Measurements from ENCODE around the gene KAZN. TPM values are rescaled to one million over a fixed set of nuclear protein-coding genes. Genes with fewer than 3 reads are reported as not detected.

The KAZN gene
- total RNA-seq, 2 experiments from 2014 or later = 0.22 to 0.55 TPM

GRCh38 chr1:14907416-14907815, 308.9 kb downstream of the KAZN start:
- DNase-seq (no peak), ATAC-seq (ENCODE audit: poor library complexity) (no peak)
- H3K4me1 ChIP-seq (ENCODE audit: insufficient read depth, low read length) = no peaks in the 10 kb centered on the region
- H3K4me3 Mint-ChIP-seq = no peak overlapping the region
- H3K36me3 Mint-ChIP-seq (ENCODE audit: low read depth) = no peaks in the 10 kb centered on the region
- no peaks in the 10 kb centered on the region for H3K9me3 ChIP-seq (ENCODE audit: control insufficient read depth in 1 of 2, insufficient read depth in 1 of 2, low read length in 2 of 2)
- H3K4me1 Mint-ChIP-seq (ENCODE audit: low read depth) = no peaks in the 10 kb centered on the region
- no peaks in the 10 kb centered on the region for H3K27me3 ChIP-seq (ENCODE audit: control insufficient read depth in 1 of 2, insufficient read depth in 2 of 2, low read length in 2 of 2)
- no peaks in the 10 kb centered on the region for H3K27me3 Mint-ChIP-seq
- no peak overlapping the region for H3K27ac Mint-ChIP-seq
- ChIA-PET CTCF (no interaction called here), POLR2A (no interaction called here)
- no peaks in the 10 kb centered on the region for H3K36me3 ChIP-seq (ENCODE audit: insufficient read depth, low read length)
- H3K9me3 Mint-ChIP-seq = no peaks in the 10 kb centered on the region
- no peak overlapping the region for H3K4me3 ChIP-seq (ENCODE audit: low read length)
- intact Hi-C loops (cut with DNase I, micrococcal nuclease) = no loop called here
- TF ChIP-seq, protein P1, sequence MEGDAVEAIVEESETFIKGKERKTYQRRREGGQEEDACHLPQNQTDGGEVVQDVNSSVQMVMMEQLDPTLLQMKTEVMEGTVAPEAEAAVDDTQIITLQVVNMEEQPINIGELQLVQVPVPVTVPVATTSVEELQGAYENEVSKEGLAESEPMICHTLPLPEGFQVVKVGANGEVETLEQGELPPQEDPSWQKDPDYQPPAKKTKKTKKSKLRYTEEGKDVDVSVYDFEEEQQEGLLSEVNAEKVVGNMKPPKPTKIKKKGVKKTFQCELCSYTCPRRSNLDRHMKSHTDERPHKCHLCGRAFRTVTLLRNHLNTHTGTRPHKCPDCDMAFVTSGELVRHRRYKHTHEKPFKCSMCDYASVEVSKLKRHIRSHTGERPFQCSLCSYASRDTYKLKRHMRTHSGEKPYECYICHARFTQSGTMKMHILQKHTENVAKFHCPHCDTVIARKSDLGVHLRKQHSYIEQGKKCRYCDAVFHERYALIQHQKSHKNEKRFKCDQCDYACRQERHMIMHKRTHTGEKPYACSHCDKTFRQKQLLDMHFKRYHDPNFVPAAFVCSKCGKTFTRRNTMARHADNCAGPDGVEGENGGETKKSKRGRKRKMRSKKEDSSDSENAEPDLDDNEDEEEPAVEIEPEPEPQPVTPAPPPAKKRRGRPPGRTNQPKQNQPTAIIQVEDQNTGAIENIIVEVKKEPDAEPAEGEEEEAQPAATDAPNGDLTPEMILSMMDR (IDR thresholded peaks at IDR 0.05) = no peak
- no peak overlapping the region for H3K27ac ChIP-seq (ENCODE audit: low read depth in 1 of 2, low read length in 2 of 2)

GRCh38 chr1:14909273-14909672, 310.8 kb downstream of the KAZN start:
- no peak overlapping the region for H3K27ac ChIP-seq (ENCODE audit: low read depth in 1 of 2, low read length in 2 of 2)
- H3K9me3 Mint-ChIP-seq = no peaks in the 10 kb centered on the region
- DNase-seq (no peak), ATAC-seq (ENCODE audit: poor library complexity) (no peak)
- H3K27ac Mint-ChIP-seq = no peak overlapping the region
- intact Hi-C loops (cut with DNase I, micrococcal nuclease) = no loop called here
- H3K9me3 ChIP-seq (ENCODE audit: control insufficient read depth in 1 of 2, insufficient read depth in 1 of 2, low read length in 2 of 2) = no peaks in the 10 kb centered on the region
- H3K27me3 ChIP-seq (ENCODE audit: control insufficient read depth in 1 of 2, insufficient read depth in 2 of 2, low read length in 2 of 2) = no peaks in the 10 kb centered on the region
- H3K4me3 Mint-ChIP-seq = no peak overlapping the region
- no peaks in the 10 kb centered on the region for H3K27me3 Mint-ChIP-seq
- no peaks in the 10 kb centered on the region for H3K36me3 Mint-ChIP-seq (ENCODE audit: low read depth)
- no peak overlapping the region for H3K4me3 ChIP-seq (ENCODE audit: low read length)
- no peaks in the 10 kb centered on the region for H3K4me1 Mint-ChIP-seq (ENCODE audit: low read depth)
- H3K4me1 ChIP-seq (ENCODE audit: insufficient read depth, low read length) = no peaks in the 10 kb centered on the region
- CTCF ChIA-PET = no interaction called here
- H3K36me3 ChIP-seq (ENCODE audit: insufficient read depth, low read length) = no peaks in the 10 kb centered on the region
- POLR2A ChIA-PET = no interaction called here
- TF ChIP-seq, protein P1 (IDR thresholded peaks at IDR 0.05) = no peak

DNA sequence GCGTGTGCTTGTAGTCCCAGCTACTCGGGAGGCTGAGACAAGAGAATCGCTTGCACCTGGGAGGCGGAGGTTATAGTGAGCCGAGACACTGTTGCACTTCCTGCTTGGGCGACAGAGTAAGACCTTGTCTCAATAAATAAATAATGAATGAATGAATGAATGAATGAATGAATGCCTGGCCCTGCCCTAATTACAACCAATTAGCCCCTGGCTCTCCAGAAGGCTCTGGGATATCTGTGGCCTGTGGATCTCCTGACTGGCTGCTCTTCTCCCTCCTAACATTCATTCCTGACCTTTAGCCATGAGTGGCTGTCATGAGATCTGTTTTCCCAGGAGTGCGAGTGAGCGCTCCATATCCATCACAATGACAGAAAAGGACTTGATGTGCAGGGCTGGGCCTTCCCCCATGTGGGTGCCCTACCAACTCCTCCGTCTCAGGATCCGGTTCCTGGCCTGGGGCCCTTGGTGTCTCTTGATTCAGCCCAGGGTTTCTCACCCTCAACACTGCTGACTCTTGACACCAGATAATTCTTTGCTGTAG, 311.5 kb downstream of the KAZN start:
- Histone ChIP-seq H3K4me1 (ENCODE audit: insufficient read depth, low read length) (no peaks in the 10 kb centered on the region), H3K4me3 (ENCODE audit: low read length) (no peak overlapping the region), H3K27ac (ENCODE audit: low read depth in 1 of 2, low read length in 2 of 2) (no peak overlapping the region), H3K27me3 (ENCODE audit: control insufficient read depth in 1 of 2, insufficient read depth in 2 of 2, low read length in 2 of 2) (no peaks in the 10 kb centered on the region), H3K9me3 (ENCODE audit: control insufficient read depth in 1 of 2, insufficient read depth in 1 of 2, low read length in 2 of 2) (no peaks in the 10 kb centered on the region), H3K36me3 (ENCODE audit: insufficient read depth, low read length) (no peaks in the 10 kb centered on the region)
- no peak for ATAC-seq (ENCODE audit: poor library complexity)
- no peaks in the 10 kb centered on the region for H3K36me3 Mint-ChIP-seq (ENCODE audit: low read depth)
- intact Hi-C loops (cut with DNase I, micrococcal nuclease) = no loop called here
- no peak overlapping the region for H3K4me3 Mint-ChIP-seq
- DNase-seq = no peak
- H3K4me1 Mint-ChIP-seq (ENCODE audit: low read depth) = no peaks in the 10 kb centered on the region
- ChIA-PET POLR2A (no interaction called here), CTCF (no interaction called here)
- TF ChIP-seq, protein P1 (IDR thresholded peaks at IDR 0.05) = no peak
- no peaks in the 10 kb centered on the region for H3K9me3 Mint-ChIP-seq
- no peaks in the 10 kb centered on the region for H3K27me3 Mint-ChIP-seq
- no peak overlapping the region for H3K27ac Mint-ChIP-seq

All from CD4-positive, alpha-beta T cell (primary cell).